Astrocyte (in vitro differentiated cells and primary cell): ENCODE results near the gene DNAJC7. TPM values are rescaled to one million over a fixed set of nuclear protein-coding genes. Genes with fewer than 3 reads are reported as not detected.
"Not testable (repeated sequence)": the region's sequence is repeated elsewhere in the genome, so short reads cannot be mapped to it uniquely, and the experiment has no call there.

ENCODE experiments used
- DNase-seq: peaks from one replicate; pipeline ENCODE4 v3.0.0-alpha.2; 2010; ENCODE audit warnings: low read depth
- FAIRE-seq: peaks from 2 replicates; lab custom pipeline; 2011; peaks lifted over from hg19 to GRCh38; lab: Jason Lieb, UNC
- H2AFZ ChIP-seq: 2 replicates; pipeline ENCODE4 v1.6.0; 2012; ENCODE audit warnings: low read depth, low read length, inconsistent platforms
- H3K27ac ChIP-seq: 2 replicates; pipeline ENCODE4 v1.5.1; 2011; ENCODE audit warnings: low read depth, low read length, inconsistent platforms
- H3K27me3 ChIP-seq: 2 replicates; pipeline ENCODE4 v1.6.0; 2011; ENCODE audit warnings: low read length, inconsistent platforms; ENCODE audit not compliant: insufficient read depth
- H3K36me3 ChIP-seq: 2 replicates; pipeline ENCODE4 v1.5.1; 2011; ENCODE audit warnings: low read length, inconsistent platforms; ENCODE audit not compliant: insufficient read depth
- H3K4me1 ChIP-seq: 2 replicates; pipeline ENCODE4 v1.5.1; 2011; ENCODE audit warnings: low read length, inconsistent platforms; ENCODE audit not compliant: insufficient read depth
- H3K4me2 ChIP-seq: 2 replicates; pipeline ENCODE4 v1.6.0; 2012; ENCODE audit warnings: low read length, inconsistent platforms
- H3K4me3 ChIP-seq: 2 replicates; pipeline ENCODE4 v1.5.1; 2011; ENCODE audit warnings: low read depth, mild to moderate bottlenecking, low read length, inconsistent platforms; ENCODE audit not compliant: insufficient read depth
- H3K79me2 ChIP-seq: 2 replicates; pipeline ENCODE4 v1.6.0; 2012; ENCODE audit warnings: mild to moderate bottlenecking, low read length, inconsistent platforms; ENCODE audit not compliant: insufficient read depth
- H3K9ac ChIP-seq: 2 replicates; pipeline ENCODE4 v1.6.0; 2012; ENCODE audit warnings: mild to moderate bottlenecking, low read length, inconsistent platforms
- H3K9me3 ChIP-seq: 2 replicates; pipeline ENCODE4 v1.5.1; 2012; ENCODE audit warnings: low read depth, mild to moderate bottlenecking, low read length, inconsistent platforms; ENCODE audit not compliant: insufficient read depth
- H4K20me1 ChIP-seq: 2 replicates; pipeline ENCODE4 v1.6.0; 2012; ENCODE audit warnings: low read length, inconsistent platforms; ENCODE audit not compliant: insufficient read depth
- H3K27ac Mint-ChIP-seq: one replicate; pipeline ENCODE4 v1.8.0; 2021; ENCODE audit warnings: mild to moderate bottlenecking, mixed read lengths; ENCODE audit not compliant: unreplicated experiment
- H3K27me3 Mint-ChIP-seq: one replicate; pipeline ENCODE4 v1.8.0; 2021; ENCODE audit warnings: low read depth, mixed read lengths; ENCODE audit not compliant: unreplicated experiment
- H3K36me3 Mint-ChIP-seq: one replicate; pipeline ENCODE4 v1.8.0; 2021; ENCODE audit warnings: low read depth, mixed read lengths; ENCODE audit not compliant: unreplicated experiment
- H3K4me1 Mint-ChIP-seq: one replicate; pipeline ENCODE4 v1.8.0; 2021; ENCODE audit warnings: low read depth, mixed read lengths; ENCODE audit not compliant: unreplicated experiment
- H3K4me3 Mint-ChIP-seq: one replicate; pipeline ENCODE4 v1.8.0; 2021; ENCODE audit warnings: mild to moderate bottlenecking, moderate library complexity, mixed read lengths; ENCODE audit not compliant: unreplicated experiment
- H3K9me3 Mint-ChIP-seq: one replicate; pipeline ENCODE4 v1.8.0; 2021; ENCODE audit warnings: mild to moderate bottlenecking, mixed read lengths; ENCODE audit not compliant: unreplicated experiment
- EZH2 ChIP-seq: IDR thresholded peaks from 2 replicates; pipeline ENCODE4 v1.6.1; 2012; ENCODE audit warnings: mild to moderate bottlenecking, low read length, inconsistent platforms; ENCODE audit not compliant: insufficient read depth
- total RNA-seq: library from RNA; stranded (reverse); gene quantifications from 2 replicates; pipeline ENCODE4 v1.2.1, GENCODE V29; 2021
- TF ChIP-seq, protein P1 (sequence below): IDR thresholded peaks from 2 replicates; pipeline ENCODE4 v1.5.1; 2011; ENCODE audit warnings: low read depth, mild to moderate bottlenecking, inconsistent platforms, low read length, moderate library complexity; ENCODE audit not compliant: insufficient read depth

DNAJC7 gene
- total RNA-seq, 1 donor from 2014 or later, result 96.0 TPM

DNA sequence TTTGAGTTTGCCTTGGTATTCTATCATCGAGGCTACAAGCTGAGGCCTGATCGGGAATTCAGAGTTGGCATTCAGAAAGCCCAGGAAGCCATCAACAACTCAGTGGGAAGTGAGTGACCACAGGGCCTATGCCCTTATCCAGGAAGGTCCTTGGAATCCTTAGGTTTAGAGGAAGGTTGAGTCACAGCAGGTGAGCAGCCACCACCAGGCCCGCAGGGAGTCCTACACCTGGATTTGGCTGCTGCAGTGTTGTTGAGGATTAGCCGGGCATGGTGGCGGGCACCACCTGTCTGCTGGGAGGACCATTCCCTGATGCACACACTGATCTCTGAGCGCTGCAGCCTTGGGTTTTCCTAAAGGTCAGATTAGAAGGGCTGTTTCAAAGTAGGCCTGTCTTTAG, 81.6 kb downstream of the DNAJC7 start:
- no peak overlapping the region for H2AFZ ChIP-seq
- H4K20me1 ChIP-seq, result no peaks in the 10 kb centered on the region
- H3K9me3 ChIP-seq, result no peaks in the 10 kb centered on the region
- no peak overlapping the region for H3K27ac ChIP-seq
- H3K27me3 ChIP-seq, result no peaks in the 10 kb centered on the region
- no peaks in the 10 kb centered on the region for H3K9me3 Mint-ChIP-seq
- no peak overlapping the region for H3K27ac Mint-ChIP-seq
- no peak overlapping the region for H3K4me3 Mint-ChIP-seq
- DNase-seq (no peak), FAIRE-seq (no peak)
- TF ChIP-seq, protein P1, sequence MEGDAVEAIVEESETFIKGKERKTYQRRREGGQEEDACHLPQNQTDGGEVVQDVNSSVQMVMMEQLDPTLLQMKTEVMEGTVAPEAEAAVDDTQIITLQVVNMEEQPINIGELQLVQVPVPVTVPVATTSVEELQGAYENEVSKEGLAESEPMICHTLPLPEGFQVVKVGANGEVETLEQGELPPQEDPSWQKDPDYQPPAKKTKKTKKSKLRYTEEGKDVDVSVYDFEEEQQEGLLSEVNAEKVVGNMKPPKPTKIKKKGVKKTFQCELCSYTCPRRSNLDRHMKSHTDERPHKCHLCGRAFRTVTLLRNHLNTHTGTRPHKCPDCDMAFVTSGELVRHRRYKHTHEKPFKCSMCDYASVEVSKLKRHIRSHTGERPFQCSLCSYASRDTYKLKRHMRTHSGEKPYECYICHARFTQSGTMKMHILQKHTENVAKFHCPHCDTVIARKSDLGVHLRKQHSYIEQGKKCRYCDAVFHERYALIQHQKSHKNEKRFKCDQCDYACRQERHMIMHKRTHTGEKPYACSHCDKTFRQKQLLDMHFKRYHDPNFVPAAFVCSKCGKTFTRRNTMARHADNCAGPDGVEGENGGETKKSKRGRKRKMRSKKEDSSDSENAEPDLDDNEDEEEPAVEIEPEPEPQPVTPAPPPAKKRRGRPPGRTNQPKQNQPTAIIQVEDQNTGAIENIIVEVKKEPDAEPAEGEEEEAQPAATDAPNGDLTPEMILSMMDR, result no peak
- TF ChIP-seq EZH2, result no peak
- H3K4me2 ChIP-seq, result no peak overlapping the region
- H3K4me3 ChIP-seq, result no peak overlapping the region
- no peaks in the 10 kb centered on the region for H3K4me1 ChIP-seq
- H3K4me1 Mint-ChIP-seq, result no peaks in the 10 kb centered on the region
- H3K36me3 Mint-ChIP-seq, result peaks cover 9% of the 10 kb centered on the region
- H3K9ac ChIP-seq, result no peak overlapping the region
- peaks cover 5% of the 10 kb centered on the region for H3K27me3 Mint-ChIP-seq
- no peaks in the 10 kb centered on the region for H3K36me3 ChIP-seq
- no peaks in the 10 kb centered on the region for H3K79me2 ChIP-seq

DNA sequence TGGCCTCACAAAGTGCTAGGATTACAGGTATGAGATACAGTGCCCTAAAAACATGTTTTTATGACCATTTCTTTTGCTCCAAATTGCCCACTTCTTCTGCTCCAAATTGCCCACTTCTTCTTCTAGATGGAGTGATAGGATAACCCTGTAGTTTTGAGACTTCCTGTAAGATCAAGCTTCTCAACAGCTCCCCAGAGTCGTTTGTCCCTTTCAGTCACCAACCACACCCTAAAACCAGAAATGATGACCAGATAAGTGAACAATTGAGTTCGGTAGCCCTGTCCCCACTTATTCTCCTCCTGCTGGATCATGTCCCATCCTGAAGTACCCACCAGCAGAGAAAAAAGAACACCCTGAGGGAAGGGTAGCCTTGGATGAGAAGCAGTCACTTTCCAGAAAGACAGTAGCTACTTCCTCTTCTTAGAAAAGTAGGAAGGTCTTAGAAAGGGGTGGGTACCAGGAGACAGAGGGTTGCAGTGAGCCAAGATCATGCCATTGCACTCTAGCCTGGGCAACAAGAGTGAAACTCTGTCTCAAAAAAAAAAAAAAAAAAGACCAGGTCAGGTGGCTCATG, 84.3 kb downstream of the DNAJC7 start:
- no peaks in the 10 kb centered on the region for H3K9me3 ChIP-seq
- FAIRE-seq, result no peak
- H2AFZ ChIP-seq, result no peak overlapping the region
- DNase-seq, result no peak
- H3K4me1 ChIP-seq, result peaks cover 4% of the 10 kb centered on the region
- no peaks in the 10 kb centered on the region for H4K20me1 ChIP-seq
- Mint-ChIP-seq H3K4me3 (no peak overlapping the region), H3K27ac (no peak overlapping the region), H3K27me3 (no peaks in the 10 kb centered on the region), H3K9me3 (no peaks in the 10 kb centered on the region), H3K36me3 (peaks cover 3% of the 10 kb centered on the region), H3K4me1 (peaks cover 8% of the 10 kb centered on the region)
- no peaks in the 10 kb centered on the region for H3K36me3 ChIP-seq
- TF ChIP-seq, protein P1, result no peak
- TF ChIP-seq EZH2, result no peak
- H3K9ac ChIP-seq, result no peak overlapping the region
- no peaks in the 10 kb centered on the region for H3K27me3 ChIP-seq
- no peak overlapping the region for H3K4me2 ChIP-seq
- no peak overlapping the region for H3K4me3 ChIP-seq
- H3K79me2 ChIP-seq, result no peaks in the 10 kb centered on the region
- no peak overlapping the region for H3K27ac ChIP-seq

DNA sequence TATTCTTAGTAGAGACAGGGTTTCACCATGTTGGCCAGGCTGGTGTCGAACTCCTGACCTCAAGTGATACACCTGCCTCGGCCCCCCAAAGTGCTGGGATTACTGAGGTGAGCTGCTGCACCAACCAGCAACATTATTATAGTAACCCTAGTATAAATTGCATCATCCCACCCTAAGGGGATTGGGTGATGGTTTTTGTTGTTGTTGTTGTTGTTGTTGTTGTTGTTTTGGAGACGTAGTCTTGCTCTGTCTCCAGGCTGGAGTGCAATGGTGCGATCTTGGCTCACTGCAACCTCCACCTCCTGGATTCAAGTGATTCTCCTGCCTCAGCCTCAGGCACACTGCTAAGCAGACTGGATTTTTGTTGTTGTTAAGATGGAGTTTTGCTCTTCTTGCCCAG, 85.5 kb downstream of the DNAJC7 start:
- H3K36me3 Mint-ChIP-seq, H3K9me3 ChIP-seq, H3K4me2 ChIP-seq, H3K4me1 Mint-ChIP-seq, FAIRE-seq, H4K20me1 ChIP-seq, H3K4me1 ChIP-seq, H3K79me2 ChIP-seq, H3K9me3 Mint-ChIP-seq, H2AFZ ChIP-seq, DNase-seq, H3K27ac Mint-ChIP-seq, H3K27me3 Mint-ChIP-seq, H3K4me3 ChIP-seq, H3K36me3 ChIP-seq, H3K4me3 Mint-ChIP-seq, H3K27ac ChIP-seq, H3K9ac ChIP-seq, H3K27me3 ChIP-seq: not testable (repeated sequence)

DNA sequence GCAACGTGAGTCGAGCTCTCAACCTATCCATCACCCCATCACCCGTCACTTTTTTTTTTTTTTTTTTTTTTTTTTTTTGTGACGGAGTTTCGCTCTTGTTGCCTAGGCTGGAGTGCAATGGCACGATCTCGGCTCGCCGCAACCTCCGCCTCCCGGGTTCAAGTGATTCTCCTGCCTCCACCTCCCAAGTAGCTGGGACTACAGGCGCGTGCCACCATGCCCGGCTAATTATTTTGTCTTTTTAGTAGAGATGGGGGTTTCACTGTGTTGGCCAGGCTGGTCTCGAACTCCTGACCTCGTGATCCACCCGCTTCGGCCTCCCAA, 86.4 kb downstream of the DNAJC7 start:
- not testable (repeated sequence) for H3K9me3 ChIP-seq, H3K36me3 ChIP-seq, H3K4me1 Mint-ChIP-seq, DNase-seq, H3K4me1 ChIP-seq, H3K9me3 Mint-ChIP-seq, H3K27me3 ChIP-seq, H3K27me3 Mint-ChIP-seq, H4K20me1 ChIP-seq, H3K36me3 Mint-ChIP-seq, H3K79me2 ChIP-seq, FAIRE-seq
- Mint-ChIP-seq H3K27ac (peak overlapping the region; percentile 90), H3K4me3 (peak overlapping the region; percentile 92)
- H2AFZ ChIP-seq, result peak overlapping the region; percentile 86
- H3K9ac ChIP-seq, result peak overlapping the region; percentile 77
- H3K4me3 ChIP-seq, result peak overlapping the region; percentile 73
- peak overlapping the region; percentile 89 for H3K4me2 ChIP-seq
- H3K27ac ChIP-seq, result peak overlapping the region; percentile 47
